LNCaP clone FGC (cell line): ENCODE measurements around the gene GRB14.

Source experiments
- DNase-seq: peaks from one replicate; pipeline ENCODE4 v3.0.0-alpha.2; 2011; ENCODE audit warnings: low read depth
- H3K4me3 ChIP-seq: 2 replicates; pipeline ENCODE4 v1.5.1; 2011; ENCODE audit warnings: mild to moderate bottlenecking, low read depth, low read length, control low read depth
- CTCF ChIP-seq: IDR thresholded peaks from 2 replicates; pipeline ENCODE4 v1.5.1; 2012; ENCODE audit warnings: mild to moderate bottlenecking; ENCODE audit not compliant: control insufficient read depth, insufficient read depth; ENCODE audit errors: extremely low read depth

Gene GRB14

DNA sequence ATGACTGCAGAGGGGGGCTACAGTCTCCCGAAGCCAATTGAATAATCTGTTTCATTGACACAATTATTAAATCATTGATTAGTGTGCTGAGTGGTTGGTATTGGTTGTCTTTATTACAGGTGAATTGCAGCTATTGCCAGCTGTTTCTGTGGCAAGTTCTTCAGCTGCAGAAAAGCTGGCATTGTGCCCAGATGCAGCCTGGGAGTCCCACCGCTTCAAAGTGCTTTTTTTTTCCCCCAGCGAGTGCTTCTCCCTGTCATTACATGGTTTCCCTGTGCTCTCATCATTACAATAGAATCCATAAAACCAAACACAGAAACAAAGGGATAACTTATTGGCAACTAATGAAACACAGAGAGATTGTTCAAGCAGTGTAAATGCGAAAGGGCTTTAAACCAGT lies 164.7 kb downstream of the GRB14 start:
- H3K4me3 ChIP-seq: no peak overlapping the region
- no peak for TF ChIP-seq CTCF
- no peak for DNase-seq

GRCh38 chr2:164453656-164454305 lies 167.5 kb downstream of the GRB14 start:
- no peak for DNase-seq
- no peak for TF ChIP-seq CTCF
- no peak overlapping the region for H3K4me3 ChIP-seq

DNA sequence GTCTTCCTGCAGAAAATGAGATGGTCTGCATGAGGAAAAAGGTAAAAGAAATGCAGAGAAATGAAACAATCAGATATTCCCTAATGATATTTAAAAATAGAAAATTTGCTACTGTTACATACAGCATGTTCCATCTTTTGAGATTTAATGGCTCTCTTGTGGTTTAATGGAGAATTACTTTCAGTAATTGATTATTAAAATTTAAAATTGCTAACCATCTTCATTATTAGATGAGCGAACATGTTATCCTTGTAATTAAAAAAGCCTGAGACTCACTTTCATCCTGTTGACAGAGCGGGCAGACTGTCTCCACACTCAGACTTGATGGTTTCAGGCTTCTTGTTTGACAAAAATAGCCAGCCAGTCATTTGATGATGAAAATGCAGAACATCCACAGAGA lies 171.0 kb downstream of the GRB14 start:
- TF ChIP-seq CTCF: no peak
- no peak for DNase-seq
- H3K4me3 ChIP-seq: no peak overlapping the region

- no peak for TF ChIP-seq CTCF
- no peak overlapping the region for H3K4me3 ChIP-seq
- DNase-seq: no peak
Observed at GRCh38 chr2:164449706-164450105, 171.6 kb downstream of the GRB14 start.

GRCh38 chr2:164447660-164448059 lies 173.6 kb downstream of the GRB14 start:
- no peak for TF ChIP-seq CTCF

More at GRCh38 chr2:164447660-164448059, 173.6 kb downstream of the GRB14 start:
- no peak for DNase-seq
- H3K4me3 ChIP-seq: no peak overlapping the region
